ENCODE measurements around the gene C4A.
"Not testable (repeated sequence)": the region's sequence is repeated elsewhere in the genome, so short reads cannot be mapped to it uniquely, and the experiment has no call there.

The C4A gene

DNA sequence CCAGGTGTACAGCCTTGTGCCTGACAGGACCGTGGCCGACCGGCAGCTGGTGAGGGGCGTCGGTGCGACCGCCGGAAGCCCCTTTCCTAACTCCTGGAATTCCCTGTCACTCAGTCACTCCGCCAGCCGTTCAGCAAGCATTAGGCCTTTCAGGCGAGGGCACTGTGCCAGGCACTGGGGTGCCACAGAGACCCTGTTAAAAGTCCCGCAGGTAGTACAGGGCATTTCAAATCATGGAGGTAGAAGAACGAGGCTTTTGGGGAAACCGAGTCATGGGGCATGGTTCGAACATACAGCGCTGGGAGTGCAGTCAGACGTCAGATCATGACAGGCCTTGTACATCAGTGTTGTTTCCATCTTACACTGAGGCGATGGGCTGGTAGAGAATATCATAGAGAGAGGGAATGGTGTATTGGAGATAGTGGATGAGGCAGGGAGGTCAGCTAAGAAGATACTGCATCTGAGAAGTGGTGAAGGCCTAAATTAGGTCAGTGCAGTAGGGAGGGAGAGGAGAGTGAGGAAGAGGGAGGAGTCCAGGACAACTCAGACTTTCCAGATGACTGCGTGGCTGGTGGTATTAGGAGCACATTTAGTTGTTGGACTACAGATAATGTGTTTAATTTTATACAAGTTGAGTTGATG is 9.0 kb upstream of the C4A start:
- Histone ChIP-seq H3K9ac (ENCODE audit: insufficient read length, low read depth) (peak overlapping the region; percentile 79), H3K27me3 (ENCODE audit: insufficient read depth, insufficient read length) (no peaks in the 10 kb centered on the region), H3K9me3 (ENCODE audit: insufficient read depth, low read length) (peaks cover 5% of the 10 kb centered on the region; the same call in 1 of the 2 replicates), H3K4me3 (ENCODE audit: insufficient read length, low read depth) (peak overlapping the region; percentile 76), H3K36me3 (ENCODE audit: insufficient read depth, insufficient read length, low read length) (peaks cover 38% of the 10 kb centered on the region), H3K4me1 (ENCODE audit: insufficient read depth, insufficient read length) (no peaks in the 10 kb centered on the region)
- no peak for TF ChIP-seq SUZ12 (IDR thresholded peaks at IDR 0.05; ENCODE audit: extremely low read depth, insufficient read depth, insufficient read length)
- no peak for TF ChIP-seq YY1 (IDR thresholded peaks at IDR 0.05; ENCODE audit: insufficient read depth, insufficient read length)
- TF ChIP-seq ZNF274 (IDR thresholded peaks at IDR 0.05; ENCODE audit: low read depth, low read length) = no peak
- no peak for DNase-seq (ENCODE audit: low read depth, low spot score)

DNA sequence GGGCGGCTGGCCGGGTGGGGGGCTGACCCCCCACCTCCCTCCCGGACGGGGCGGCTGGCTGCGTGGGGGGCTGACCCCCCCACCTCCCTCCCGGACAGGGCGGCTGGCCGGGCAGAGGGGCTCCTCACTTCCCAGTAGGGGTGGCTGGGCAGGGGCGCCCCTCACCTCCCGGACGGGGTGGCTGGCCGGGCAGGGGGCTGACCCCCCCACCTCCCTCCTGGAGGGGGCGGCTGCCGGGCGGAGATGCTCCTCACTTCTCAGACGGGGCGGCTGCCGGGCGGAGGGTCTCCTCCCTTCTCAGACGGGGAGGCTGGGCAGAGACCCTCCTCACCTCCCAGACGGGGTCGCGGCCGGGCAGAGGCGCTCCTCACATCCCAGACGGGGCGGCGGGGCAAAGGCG is 5.8 kb upstream of the C4A start:
- H3K4me1 ChIP-seq (ENCODE audit: insufficient read depth, insufficient read length); DNase-seq (ENCODE audit: low read depth, low spot score); H3K27me3 ChIP-seq (ENCODE audit: insufficient read depth, insufficient read length); H3K9ac ChIP-seq (ENCODE audit: insufficient read length, low read depth); H3K9me3 ChIP-seq (ENCODE audit: insufficient read depth, low read length); H3K4me3 ChIP-seq (ENCODE audit: insufficient read length, low read depth): not testable (repeated sequence)
- peaks cover 20% of the 10 kb centered on the region for H3K36me3 ChIP-seq (ENCODE audit: insufficient read depth, insufficient read length, low read length)

DNA sequence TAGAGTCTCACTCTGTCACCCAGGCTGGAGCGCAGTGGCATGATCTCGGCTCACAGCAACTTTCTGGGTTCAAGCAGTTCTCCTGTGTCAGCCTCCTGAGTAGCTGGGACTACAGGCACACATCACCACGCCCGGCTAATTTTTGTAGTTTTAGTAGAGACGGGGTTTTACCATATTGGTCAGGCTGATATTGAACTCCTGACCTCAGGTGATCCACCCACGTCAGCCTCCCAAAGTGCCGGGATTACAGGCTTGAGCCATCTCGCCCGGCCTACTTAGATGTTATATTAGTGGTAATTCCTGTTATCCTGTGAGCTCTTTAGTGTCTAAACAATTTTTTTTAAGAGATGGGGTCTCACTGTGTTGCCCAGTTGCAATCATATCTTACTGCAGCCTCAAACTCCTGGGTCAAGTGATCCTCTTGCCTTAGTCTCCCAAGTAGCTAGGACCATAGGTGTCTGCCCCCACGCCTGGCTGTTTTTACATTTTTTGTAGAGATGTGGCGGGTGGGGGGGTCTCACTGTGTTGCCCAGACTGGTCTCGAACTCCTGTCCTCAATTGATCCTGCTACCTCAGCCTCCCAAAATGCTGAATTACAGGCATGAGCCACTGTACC is 3.9 kb upstream of the C4A start:
- TF ChIP-seq YY1 (IDR thresholded peaks at IDR 0.05; ENCODE audit: insufficient read depth, insufficient read length) (no peak), SUZ12 (IDR thresholded peaks at IDR 0.05; ENCODE audit: extremely low read depth, insufficient read depth, insufficient read length) (no peak), ZNF274 (IDR thresholded peaks at IDR 0.05; ENCODE audit: low read depth, low read length) (no peak)
- Histone ChIP-seq H3K9me3 (ENCODE audit: insufficient read depth, low read length) (peaks cover 5% of the 10 kb centered on the region; the same call in 1 of the 2 replicates), H3K27me3 (ENCODE audit: insufficient read depth, insufficient read length) (no peaks in the 10 kb centered on the region), H3K9ac (ENCODE audit: insufficient read length, low read depth) (no peak overlapping the region), H3K36me3 (ENCODE audit: insufficient read depth, insufficient read length, low read length) (peaks cover 20% of the 10 kb centered on the region), H3K4me3 (ENCODE audit: insufficient read length, low read depth) (no peak overlapping the region), H3K4me1 (ENCODE audit: insufficient read depth, insufficient read length) (no peaks in the 10 kb centered on the region)
- DNase-seq (ENCODE audit: low read depth, low spot score) = no peak

DNA sequence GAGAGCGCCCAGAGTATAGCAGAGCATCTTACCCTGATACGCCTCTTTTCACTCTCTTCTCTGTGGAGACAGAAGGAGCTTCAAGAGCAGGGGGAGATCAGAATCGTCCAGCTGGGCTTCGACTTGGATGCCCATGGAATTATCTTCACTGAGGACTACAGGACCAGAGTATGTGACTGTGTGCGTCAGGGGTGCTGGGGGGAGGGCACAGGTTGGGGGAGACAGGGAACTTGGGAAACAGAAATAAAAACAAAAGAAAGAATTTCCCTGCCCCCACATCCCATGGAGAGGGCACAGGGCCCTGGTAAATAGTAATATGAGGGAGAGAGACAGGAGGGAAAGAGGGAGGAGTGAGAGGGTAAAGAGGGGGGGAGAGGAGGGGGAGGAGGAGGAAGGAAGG is 3.0 kb upstream of the C4A start:
- no peak overlapping the region for H3K4me3 ChIP-seq (ENCODE audit: insufficient read length, low read depth)
- peaks cover 5% of the 10 kb centered on the region; the same call in 1 of the 2 replicates for H3K9me3 ChIP-seq (ENCODE audit: insufficient read depth, low read length)
- no peak for TF ChIP-seq SUZ12 (IDR thresholded peaks at IDR 0.05; ENCODE audit: extremely low read depth, insufficient read depth, insufficient read length)
- TF ChIP-seq YY1 (IDR thresholded peaks at IDR 0.05; ENCODE audit: insufficient read depth, insufficient read length) = no peak
- TF ChIP-seq ZNF274 (IDR thresholded peaks at IDR 0.05; ENCODE audit: low read depth, low read length) = no peak
- no peaks in the 10 kb centered on the region for H3K27me3 ChIP-seq (ENCODE audit: insufficient read depth, insufficient read length)
- H3K36me3 ChIP-seq (ENCODE audit: insufficient read depth, insufficient read length, low read length) = peaks cover 18% of the 10 kb centered on the region
- no peaks in the 10 kb centered on the region for H3K4me1 ChIP-seq (ENCODE audit: insufficient read depth, insufficient read length)
- no peak overlapping the region for H3K9ac ChIP-seq (ENCODE audit: insufficient read length, low read depth)
- DNase-seq (ENCODE audit: low read depth, low spot score) = no peak

DNA sequence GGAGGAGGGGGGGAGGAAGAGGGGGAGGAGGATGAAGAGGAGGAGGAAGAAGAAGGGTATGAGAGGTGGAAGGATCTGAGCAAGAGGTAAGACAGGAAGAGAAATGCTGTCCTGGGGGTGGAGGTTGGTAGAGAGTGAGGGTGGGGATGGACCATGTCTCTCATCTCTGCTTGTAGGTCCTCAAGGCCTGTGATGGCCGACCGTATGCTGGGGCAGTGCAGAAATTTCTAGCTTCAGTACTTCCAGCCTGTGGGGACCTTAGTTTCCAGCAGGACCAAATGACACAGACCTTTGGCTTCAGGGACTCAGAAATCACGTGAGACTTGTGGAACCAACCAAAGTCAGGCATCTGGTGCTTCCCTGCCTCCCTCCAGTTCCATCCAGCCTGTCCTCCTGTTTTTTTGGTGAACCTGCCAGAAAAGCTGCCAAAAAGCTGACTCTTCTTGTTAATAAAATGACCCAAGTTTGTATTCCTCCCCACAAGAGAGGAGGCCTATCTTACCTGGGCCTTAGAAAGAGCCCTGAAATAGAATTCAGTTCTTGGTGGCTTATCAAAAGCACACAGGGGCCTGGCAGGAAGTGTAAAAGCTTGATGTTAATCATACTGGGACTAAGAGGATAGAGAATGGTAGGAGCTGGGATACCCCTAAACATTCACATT is 2.5 kb upstream of the C4A start:
- H3K9me3 ChIP-seq (ENCODE audit: insufficient read depth, low read length) = peaks cover 5% of the 10 kb centered on the region; the same call in 1 of the 2 replicates
- peaks cover 14% of the 10 kb centered on the region for H3K36me3 ChIP-seq (ENCODE audit: insufficient read depth, insufficient read length, low read length)
- H3K9ac ChIP-seq (ENCODE audit: insufficient read length, low read depth) = no peak overlapping the region
- no peak for TF ChIP-seq ZNF274 (IDR thresholded peaks at IDR 0.05; ENCODE audit: low read depth, low read length)
- TF ChIP-seq SUZ12 (IDR thresholded peaks at IDR 0.05; ENCODE audit: extremely low read depth, insufficient read depth, insufficient read length) = no peak
- TF ChIP-seq YY1 (IDR thresholded peaks at IDR 0.05; ENCODE audit: insufficient read depth, insufficient read length) = no peak
- DNase-seq (ENCODE audit: low read depth, low spot score) = no peak
- no peaks in the 10 kb centered on the region for H3K27me3 ChIP-seq (ENCODE audit: insufficient read depth, insufficient read length)
- H3K4me1 ChIP-seq (ENCODE audit: insufficient read depth, insufficient read length) = no peaks in the 10 kb centered on the region
- no peak overlapping the region for H3K4me3 ChIP-seq (ENCODE audit: insufficient read length, low read depth)

DNA sequence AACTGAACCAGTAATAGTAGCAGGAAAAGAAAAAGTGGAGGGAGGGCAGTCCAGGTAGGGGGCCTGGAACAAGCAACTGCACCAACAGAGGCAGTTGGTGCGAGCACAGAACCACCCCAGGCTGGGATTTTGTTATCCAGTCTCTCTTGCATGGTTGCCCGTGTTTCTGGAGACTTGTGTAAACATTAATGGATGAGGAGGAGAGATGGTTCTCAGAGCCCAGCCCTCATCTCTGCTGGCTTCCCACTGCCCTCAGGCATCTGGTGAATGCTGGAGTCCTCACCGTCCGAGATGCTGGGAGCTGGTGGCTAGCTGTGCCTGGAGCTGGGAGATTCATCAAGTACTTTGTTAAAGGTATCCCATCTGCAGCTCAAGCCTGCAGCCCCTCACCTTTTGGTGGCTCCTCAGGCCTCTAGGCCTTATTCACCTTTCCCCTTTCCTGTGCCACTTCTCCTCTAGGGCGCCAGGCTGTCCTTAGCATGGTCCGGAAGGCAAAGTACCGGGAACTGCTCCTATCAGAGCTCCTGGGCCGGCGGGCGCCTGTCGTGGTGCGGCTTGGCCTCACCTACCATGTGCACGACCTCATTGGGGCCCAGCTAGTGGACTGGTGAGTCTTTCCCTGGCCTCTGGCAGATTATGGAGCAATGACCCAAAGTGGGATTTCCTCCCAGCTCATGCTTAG is 1.5 kb upstream of the C4A start:
- H3K36me3 ChIP-seq (ENCODE audit: insufficient read depth, insufficient read length, low read length) = peaks cover 12% of the 10 kb centered on the region
- H3K4me3 ChIP-seq (ENCODE audit: insufficient read length, low read depth); H3K9ac ChIP-seq (ENCODE audit: insufficient read length, low read depth); DNase-seq (ENCODE audit: low read depth, low spot score); H3K27me3 ChIP-seq (ENCODE audit: insufficient read depth, insufficient read length); H3K4me1 ChIP-seq (ENCODE audit: insufficient read depth, insufficient read length); H3K9me3 ChIP-seq (ENCODE audit: insufficient read depth, low read length): not testable (repeated sequence)

DNA sequence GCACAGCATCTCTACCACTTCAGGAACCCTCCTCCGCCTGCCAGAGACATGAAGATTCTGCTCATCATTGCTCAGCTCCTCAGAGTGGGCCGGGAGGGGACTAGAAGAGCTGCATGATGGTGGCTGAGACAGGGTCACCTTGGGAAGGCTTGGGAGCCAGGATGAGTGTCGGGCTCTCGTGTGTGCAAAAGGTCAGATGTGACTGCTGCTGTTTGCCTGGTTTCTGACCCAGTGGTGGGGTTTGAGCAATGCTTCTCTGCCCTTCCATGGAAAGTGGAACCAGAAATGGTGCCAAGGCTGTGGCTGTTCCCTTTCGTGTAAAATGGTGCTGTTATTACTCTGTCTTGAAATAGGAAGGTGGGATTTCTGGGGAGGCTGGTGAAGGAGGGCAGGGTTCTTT is 859 bp upstream of the C4A start:
- not testable (repeated sequence) for DNase-seq (ENCODE audit: low read depth, low spot score); H3K4me1 ChIP-seq (ENCODE audit: insufficient read depth, insufficient read length); H3K9me3 ChIP-seq (ENCODE audit: insufficient read depth, low read length)

DNA sequence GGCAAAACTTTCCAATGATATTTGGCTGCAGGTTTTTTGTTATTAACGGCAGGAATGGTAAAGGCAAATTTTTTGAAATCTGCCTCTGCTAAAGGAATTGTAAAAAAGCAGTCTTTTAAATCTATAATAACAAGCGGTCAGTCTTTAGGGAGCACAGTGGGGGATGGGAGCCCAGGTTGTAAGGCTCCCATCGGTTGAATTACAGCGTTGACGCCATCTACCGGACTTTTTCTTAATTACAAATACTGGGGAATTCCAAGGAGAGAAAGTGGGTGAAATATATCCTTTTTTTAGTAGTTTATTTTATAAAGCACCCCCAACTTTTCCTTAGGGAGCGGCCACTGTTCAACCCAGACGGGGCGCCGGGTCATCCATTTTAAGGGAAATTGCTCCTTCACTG is 7.5 kb downstream of the C4A start:
- H3K27me3 ChIP-seq (ENCODE audit: insufficient read depth, insufficient read length); H3K36me3 ChIP-seq (ENCODE audit: insufficient read depth, insufficient read length, low read length); H3K9me3 ChIP-seq (ENCODE audit: insufficient read depth, low read length); H3K4me3 ChIP-seq (ENCODE audit: insufficient read length, low read depth); H3K9ac ChIP-seq (ENCODE audit: insufficient read length, low read depth); H3K4me1 ChIP-seq (ENCODE audit: insufficient read depth, insufficient read length); DNase-seq (ENCODE audit: low read depth, low spot score): not testable (repeated sequence)

More for the DNA sequence above, 859 bp upstream of the C4A start:
- H3K27me3 ChIP-seq (ENCODE audit: insufficient read depth, insufficient read length); H3K4me3 ChIP-seq (ENCODE audit: insufficient read length, low read depth); H3K9ac ChIP-seq (ENCODE audit: insufficient read length, low read depth): not testable (repeated sequence)
- H3K36me3 ChIP-seq (ENCODE audit: insufficient read depth, insufficient read length, low read length) = peaks cover 12% of the 10 kb centered on the region

DNA sequence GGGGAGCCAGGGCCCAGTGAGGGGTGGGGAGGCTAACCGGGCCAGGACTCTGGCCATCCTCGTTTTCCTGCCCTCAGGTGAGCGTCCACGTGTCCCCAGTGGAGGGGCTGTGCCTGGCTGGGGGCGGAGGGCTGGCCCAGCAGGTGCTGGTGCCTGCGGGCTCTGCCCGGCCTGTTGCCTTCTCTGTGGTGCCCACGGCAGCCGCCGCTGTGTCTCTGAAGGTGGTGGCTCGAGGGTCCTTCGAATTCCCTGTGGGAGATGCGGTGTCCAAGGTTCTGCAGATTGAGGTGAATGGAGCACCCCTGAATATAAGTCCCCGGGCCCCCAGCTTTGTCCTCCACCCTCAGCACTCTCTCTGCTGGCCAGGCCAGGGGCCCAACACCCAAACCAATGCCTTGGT is 12.6 kb downstream of the C4A start:
- not testable (repeated sequence) for H3K4me3 ChIP-seq (ENCODE audit: insufficient read length, low read depth); DNase-seq (ENCODE audit: low read depth, low spot score); H3K27me3 ChIP-seq (ENCODE audit: insufficient read depth, insufficient read length); H3K9me3 ChIP-seq (ENCODE audit: insufficient read depth, low read length); H3K4me1 ChIP-seq (ENCODE audit: insufficient read depth, insufficient read length); H3K36me3 ChIP-seq (ENCODE audit: insufficient read depth, insufficient read length, low read length); H3K9ac ChIP-seq (ENCODE audit: insufficient read length, low read depth)

DNA sequence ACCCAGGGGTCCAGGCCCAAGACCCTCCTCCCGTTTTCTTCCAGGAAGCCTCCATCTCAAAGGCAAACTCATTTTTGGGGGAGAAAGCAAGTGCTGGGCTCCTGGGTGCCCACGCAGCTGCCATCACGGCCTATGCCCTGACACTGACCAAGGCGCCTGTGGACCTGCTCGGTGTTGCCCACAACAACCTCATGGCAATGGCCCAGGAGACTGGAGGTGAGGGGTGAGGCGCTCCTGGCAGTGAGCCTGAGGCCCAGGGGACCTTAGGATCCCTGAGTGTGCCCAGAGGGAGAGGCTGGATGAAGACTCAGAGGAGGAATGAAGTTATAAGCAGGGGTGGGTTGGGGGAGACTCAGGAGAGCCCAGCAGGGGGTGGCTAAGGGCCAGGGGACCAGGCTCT is 14.5 kb downstream of the C4A start:
- not testable (repeated sequence) for H3K36me3 ChIP-seq (ENCODE audit: insufficient read depth, insufficient read length, low read length); H3K9ac ChIP-seq (ENCODE audit: insufficient read length, low read depth); H3K4me1 ChIP-seq (ENCODE audit: insufficient read depth, insufficient read length); H3K27me3 ChIP-seq (ENCODE audit: insufficient read depth, insufficient read length); DNase-seq (ENCODE audit: low read depth, low spot score); H3K9me3 ChIP-seq (ENCODE audit: insufficient read depth, low read length); H3K4me3 ChIP-seq (ENCODE audit: insufficient read length, low read depth)
